Right renal pelvis (tissue), 4 donors: ENCODE data around the gene CDC5L. TPM values are rescaled to one million over a fixed set of nuclear protein-coding genes. Genes with fewer than 3 reads are reported as not detected.
"Not testable (repeated sequence)": the region's sequence is repeated elsewhere in the genome, so short reads cannot be mapped to it uniquely, and the experiment has no call there.

Experiments
- DNase-seq, 4 donors: peaks; one replicate each; pipeline ENCODE4 v3.0.0-alpha.2; 2013; ENCODE audit warnings: low read depth in 4 of 4, low spot score in 3 of 4, missing footprints in 1 of 4
- polyA plus RNA-seq, 4 donors: library from polyadenylated mRNA; unstranded; fragments of 120-200 nt; gene quantifications; one replicate each; pipeline ENCODE4 v1.2.1, GENCODE V29; 2013; ENCODE audit not compliant: insufficient read length in 4 of 4

CDC5L gene
- polyA plus RNA-seq, 4 donors, result 37.4 to 44.7 (median 43.8) TPM

- not testable (repeated sequence) for DNase-seq
Measured at GRCh38 chr6:44449181-44449580, 61.7 kb downstream of the CDC5L start.

DNA sequence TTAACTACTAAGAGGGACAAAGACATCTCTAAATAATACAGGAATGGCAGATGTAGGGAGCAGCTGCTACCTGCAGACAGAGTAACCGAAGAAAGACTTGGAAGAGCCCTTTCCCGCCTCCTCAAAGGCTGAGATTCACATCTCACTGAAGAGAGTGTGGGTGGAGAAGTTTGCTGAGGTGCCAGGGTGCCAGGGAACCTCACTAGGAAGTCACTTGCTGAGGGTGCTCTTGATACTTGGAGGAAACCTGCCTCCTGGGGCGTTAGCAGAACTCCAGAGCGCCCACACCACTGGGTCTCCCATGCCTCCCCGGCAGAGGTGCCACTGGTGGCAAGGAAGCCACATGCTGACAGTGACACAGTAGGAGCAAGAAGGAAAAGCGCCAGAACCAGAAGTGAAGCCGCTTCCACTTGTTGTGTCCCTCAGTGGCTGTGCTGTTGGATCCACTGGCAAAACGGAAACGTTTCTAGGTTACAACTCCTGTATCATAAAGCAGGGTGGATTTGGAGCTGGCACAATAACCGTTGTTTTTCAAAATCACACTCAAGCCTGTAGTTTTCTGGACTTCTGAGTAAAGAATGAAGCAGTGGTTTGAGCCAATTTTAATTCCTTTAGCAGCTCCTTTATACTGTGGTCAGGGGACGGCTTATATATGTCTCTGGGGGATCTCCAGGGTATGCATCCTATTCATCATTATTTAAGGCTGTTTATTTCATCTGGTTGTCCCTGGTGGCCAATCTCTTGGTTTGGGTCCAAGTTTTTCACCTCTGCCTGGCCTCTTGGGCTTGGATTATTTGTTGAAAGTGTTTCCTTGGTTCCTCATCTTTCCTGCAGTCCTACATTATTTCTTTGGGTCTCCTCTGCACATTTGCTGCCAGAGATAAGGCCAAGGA lies 64.5 kb downstream of the CDC5L start:
- DNase-seq, result no peak

DNA sequence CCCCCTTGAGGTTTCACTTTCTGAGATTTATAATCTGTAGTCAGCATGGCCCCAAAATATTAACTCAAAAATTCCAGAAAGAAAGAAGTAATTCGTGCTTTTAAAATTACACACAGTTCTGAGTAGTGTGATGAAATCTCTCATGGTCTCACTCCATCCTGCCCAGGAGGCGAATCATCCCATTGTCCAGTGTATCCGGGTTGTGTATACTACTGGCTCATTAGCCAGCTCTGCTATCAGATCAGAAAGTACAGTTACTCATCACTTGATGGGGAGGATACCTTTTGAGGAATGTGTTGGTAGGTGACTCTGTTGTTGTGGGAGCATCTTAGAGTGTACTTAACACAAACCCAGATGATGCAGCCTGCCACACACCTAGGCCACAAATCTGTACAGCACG lies 65.2 kb downstream of the CDC5L start:
- DNase-seq, result no peak

DNA sequence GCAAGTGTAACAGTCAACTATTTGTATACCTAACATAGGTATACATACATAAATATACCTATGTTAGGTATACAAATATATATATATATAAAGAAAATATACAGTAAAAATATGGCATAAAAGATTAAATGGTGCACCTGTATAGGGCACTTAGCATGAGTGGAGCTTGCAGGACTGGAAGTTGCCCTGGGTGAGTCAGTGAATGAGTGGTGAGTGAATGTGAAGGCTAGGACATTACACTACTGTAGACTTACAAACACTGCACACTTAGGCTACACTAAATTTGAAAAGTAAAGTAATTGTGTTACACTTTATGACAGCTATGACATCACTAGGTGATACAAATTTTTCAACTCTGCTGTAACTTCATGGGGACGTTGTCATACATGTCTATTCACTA lies 65.6 kb downstream of the CDC5L start:
- no peak for DNase-seq

DNA sequence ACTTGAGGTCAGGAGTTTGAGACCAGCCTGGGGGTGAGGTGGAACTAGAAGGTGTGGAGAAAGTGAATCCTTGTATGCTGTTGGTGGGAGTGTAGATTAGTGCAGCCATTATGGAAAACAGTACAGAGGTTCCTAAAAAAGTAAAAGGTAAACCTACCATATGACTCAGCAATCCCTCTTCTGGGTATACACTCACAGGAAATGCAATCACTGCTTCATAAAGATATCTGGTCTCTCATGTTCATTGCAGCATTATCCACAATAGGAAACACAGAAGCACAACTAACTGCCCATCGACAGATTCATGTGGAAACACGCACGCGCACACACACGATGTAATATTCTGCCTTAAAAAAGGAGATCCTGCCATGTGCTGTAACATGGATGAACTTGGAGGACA lies 66.7 kb downstream of the CDC5L start:
- no peak for DNase-seq

GRCh38 chr6:44456070-44456965 lies 68.8 kb downstream of the CDC5L start:
- DNase-seq, result no peak

- DNase-seq, result no peak
Measured at GRCh38 chr6:44456966-44457292, 69.4 kb downstream of the CDC5L start.

DNA sequence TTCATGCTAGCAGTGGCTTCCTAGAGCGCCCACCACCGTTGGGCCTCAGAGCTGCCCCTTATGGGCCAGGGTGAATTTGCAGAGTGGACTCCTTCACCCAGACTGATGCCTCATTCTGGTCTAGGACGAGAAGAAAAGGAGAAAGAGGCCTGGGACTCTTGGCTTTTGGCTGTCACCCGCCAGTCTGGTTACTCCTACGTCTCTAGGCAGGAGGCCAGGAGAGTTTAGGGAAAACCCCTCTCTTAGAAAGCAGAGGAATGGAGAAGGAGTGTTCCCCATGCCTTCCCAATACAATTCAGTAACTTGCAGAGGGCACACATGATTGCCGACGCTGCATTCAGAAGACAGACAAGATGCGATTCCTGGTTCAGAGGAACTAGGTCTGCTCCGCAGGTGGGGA lies 70.1 kb downstream of the CDC5L start:
- DNase-seq, result no peak

DNA sequence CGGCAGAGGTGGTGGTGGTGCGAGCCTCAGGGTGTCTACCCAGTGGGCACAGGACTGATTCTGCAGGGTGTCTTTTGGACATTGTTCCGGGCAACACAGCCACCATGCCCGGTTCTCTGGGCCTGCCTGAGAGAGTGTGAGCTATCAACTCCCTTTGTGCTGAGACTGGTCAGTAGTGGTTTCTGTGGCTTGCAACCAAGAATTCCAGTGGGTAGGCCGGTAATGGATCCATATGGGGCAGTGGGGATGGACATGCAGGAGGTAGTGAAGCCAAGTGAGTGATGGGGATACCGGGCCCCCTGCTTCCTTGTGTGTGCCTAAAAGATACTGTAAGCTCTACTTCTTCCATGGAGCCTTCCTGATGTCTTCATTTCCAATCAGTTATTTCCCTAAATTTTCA lies 71.0 kb downstream of the CDC5L start:
- DNase-seq, result no peak

GRCh38 chr6:44462335-44462734 lies 74.8 kb downstream of the CDC5L start:
- DNase-seq, result no peak

- no peak for DNase-seq
Measured at GRCh38 chr6:44462797-44463727, 75.6 kb downstream of the CDC5L start.

GRCh38 chr6:44463728-44464450 lies 76.4 kb downstream of the CDC5L start:
- DNase-seq, result no peak

DNA sequence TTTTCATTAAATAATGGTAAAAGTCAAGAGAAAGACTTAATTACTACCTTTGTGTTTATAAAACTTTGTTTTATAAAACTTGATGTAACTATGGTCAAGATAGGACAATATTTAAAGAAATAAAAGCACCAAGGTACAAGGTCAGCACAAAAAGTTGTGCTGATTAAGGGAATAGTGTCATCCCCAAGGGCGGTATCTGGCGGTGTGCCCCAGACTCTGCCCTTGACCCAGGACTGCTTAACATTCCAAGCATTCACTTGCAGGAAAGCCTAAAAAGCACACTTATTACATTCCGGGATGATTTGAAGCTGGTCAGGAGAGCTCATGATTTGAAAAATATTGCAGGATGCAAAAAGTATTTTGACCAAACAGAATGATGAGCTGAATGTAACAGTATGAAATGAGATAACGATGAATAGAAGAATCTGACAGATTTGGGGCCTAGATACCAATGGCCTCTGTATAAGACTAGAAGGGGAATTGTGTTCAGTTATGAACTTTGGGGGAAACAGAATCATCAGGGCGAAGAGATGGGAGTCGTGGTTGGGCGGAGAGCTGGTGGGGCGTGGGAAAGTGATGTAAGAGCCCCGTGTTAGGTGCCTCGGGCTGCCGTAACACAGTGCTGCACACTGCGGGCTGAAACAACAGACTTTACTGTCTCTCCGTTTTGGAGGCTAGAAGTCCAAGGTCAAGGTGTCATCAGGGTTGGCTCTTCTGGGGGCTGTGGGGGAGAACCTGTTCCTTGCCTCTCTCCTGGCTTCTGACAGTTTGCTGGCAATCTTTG lies 77.2 kb downstream of the CDC5L start:
- no peak for DNase-seq

DNA sequence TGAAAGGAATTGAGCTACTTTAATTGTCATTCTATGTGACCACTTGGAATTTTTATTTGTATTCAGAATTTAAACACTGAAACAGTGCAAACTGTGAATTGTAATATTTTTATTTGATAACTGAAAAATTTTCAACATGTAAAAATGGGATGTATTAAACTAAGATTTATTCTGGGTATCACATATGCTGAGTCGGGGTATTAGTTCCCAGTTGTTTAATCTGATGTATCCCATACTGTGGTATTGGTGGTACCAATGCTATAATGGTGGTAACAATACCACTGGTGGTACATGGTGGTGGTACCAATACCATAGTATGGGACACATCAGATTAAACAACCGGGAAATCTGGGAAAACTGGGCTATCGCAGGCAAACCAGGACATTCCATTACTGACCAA lies 79.4 kb downstream of the CDC5L start:
- no peak for DNase-seq

GRCh38 chr6:44468835-44469234 lies 81.3 kb downstream of the CDC5L start:
- no peak for DNase-seq

DNA sequence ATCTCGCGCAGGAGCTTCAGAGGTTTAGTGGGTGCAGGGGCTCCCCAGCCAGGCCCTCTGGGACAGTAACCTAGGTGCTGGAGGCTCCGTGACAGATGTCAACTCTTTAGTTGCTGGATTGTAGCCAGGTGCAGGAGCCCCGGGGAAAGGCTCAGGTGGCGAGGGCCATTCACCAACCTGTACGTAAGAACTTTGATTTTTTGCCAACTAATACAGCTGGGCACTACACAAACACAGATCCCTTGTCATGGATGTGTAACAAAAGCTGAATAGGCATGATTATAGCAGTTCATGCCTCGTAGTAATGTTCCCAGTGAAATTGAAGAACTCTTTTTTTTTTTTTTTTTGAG lies 82.6 kb downstream of the CDC5L start:
- DNase-seq, result no peak

DNA sequence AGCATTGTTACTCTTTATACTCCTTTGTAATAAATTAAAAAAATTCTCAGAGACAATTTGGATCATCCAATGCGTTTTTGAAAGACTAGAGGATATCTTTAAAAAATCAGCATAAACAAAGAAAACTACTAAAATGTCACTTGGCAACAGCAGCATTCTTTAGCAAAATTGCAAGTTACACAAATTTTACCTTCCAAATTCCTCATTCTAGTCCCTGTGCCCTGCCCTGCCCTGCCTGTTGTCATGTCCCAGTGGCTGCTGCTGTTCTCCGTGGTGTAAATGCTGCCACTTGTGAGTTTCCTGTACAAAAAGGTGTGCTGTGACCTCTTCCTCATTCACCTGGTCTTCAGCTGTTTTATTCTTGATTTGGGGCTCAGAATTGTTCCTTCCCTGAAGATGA lies 83.2 kb downstream of the CDC5L start:
- no peak for DNase-seq

- DNase-seq, result no peak
Measured at GRCh38 chr6:44471271-44471981, 83.9 kb downstream of the CDC5L start.
